Raji (cell line): Measurements from ENCODE around the gene NDRG3.
A peak's percentile ranks its signal among the peaks of the same experiment; 100 is the strongest.

ENCODE experiments used
- POLR2A ChIP-seq: IDR thresholded peaks from 2 replicates; pipeline ENCODE4 v1.6.1; 2011; ENCODE audit warnings: low read depth, low read length, control low read depth; ENCODE audit not compliant: insufficient read depth

The NDRG3 gene

DNA sequence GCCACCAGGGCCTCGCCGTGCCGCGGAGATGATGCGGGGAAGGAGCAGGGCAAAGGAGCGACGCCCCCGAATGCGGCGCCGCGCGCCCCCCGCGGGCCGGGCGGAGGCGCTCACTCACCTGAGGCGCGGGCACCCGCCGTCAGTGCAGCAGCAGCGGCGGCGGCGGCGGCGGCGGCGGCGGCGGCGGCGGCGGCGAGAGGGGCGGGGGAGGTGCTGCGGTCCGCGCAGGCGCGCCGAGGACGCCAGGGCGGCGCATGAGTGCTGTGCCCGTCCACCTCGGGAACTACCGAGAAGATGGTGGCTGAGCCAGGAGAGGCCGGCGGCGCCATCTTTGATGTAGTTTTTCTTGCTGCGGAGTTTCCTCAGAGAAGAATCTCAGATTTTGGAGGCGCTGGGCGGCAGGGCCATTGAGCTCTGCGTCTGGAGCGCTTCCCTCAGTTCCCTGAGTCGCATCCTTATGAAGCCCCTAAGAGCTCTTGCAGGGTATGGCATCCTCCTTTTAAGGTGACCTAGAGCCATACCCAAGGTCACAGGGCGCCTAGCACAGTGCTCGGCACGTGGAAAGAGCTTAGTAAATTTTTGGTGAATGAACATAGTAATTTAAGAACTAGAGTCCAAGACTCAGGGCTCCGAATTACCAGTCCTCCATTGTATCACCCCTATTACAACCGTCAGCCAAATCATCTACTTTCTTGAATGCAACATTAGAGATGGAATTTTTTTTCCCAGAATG lies at the start of gene NDRG3:
Gene NDRG3, minus strand, starts transcription at position 164 of the 733 bp plus-strand sequence. CDS start 24,355 bp downstream, outside the sequence.
- peak; percentile 79 for TF ChIP-seq POLR2A

DNA sequence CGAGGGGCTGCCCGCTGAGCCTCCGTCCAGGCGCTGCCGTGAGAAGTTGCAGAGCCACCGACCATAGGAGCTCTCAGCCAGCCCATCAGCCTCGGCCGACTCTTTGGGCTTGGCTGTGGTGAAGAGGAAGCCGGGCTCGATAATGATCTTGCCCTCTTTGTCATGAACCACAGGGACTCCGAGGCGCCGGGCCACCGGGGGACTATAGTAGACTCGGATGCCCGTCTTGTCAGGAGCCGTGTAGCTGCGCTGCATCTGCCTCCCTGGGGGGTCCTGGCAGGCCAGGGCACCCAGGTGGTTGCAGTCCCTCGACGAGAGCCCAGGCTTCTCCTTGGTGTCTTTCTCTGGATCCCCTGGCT lies 48.2 kb upstream of the NDRG3 start:
- no peak for TF ChIP-seq POLR2A

DNA sequence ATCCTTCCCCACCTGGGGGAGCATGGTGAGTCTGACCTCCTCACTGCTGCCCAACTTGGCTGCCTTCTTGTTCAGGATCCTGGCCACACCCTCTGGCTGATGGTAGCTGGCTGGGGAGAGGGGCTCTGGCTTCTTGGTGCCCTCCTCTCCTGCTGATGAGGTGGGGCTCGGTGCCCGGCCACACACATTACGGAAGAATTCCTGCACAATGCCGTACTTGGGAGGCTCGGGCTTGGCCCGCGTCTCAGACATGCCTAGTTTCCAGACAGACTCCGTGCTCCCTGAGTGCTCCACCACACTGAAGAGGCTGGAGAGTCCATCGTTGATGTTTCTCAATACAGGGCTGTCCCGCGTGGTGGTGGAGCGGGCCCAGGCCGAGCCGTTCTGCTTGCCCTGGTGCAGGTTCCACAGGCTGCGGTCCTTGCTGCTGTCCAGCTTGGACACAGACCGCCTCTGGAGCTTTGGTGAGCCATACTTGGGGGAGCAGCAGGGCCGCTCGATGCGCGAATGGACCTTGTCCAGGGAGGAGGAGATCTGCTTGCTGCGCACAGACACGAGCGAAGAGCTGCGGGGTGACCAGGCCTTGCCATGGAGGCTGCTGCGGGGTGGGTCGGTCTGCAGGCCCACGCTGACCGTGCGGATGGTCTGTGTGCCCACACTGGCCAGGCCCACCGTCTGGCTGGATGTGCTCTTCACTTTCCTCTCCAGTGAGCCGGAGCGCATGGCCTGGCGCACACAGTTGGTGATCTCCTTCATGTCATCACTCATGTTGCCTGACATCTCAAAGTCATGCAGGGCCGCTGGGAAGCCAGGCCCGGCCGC lies 47.6 kb upstream of the NDRG3 start:
- TF ChIP-seq POLR2A, result no peak

DNA sequence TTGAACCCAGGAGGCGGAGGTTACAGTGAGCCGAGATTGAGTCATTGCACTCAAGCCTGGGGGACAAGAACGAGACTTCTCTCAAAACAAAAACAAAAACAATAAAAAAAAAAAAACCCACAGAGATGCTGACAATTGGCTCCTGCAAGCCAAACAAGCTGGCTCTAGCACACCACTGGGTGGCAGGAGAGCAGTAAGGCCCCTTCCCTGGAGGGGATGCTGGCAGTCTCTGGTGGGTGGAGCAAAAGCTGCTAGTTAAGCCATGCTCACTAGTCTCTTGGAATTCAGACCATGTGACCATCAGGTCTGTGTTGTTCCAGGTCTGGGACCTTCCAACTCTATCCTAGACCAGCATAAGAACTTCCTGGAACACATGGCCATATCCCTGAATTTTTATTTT lies 46.5 kb upstream of the NDRG3 start:
- TF ChIP-seq POLR2A, result no peak

DNA sequence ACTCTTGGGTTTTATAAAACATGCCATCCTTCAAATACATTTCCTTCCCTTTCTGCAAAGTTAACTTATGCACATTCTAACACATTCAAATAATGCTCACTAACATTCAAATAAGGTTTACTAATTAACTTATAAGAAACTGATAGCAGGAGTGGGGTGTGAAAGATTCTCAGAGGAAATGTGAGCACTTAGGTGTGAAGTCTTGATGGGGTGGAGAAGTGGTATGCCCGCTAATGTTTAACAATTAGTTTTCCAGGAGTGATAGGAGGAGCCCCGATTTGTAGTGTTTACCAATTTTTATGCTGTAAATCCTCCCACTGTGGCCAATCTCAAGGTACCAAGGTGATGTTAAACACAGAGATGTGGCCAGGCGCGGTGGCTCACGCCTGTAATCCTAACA lies 46.0 kb upstream of the NDRG3 start:
- TF ChIP-seq POLR2A, result no peak

DNA sequence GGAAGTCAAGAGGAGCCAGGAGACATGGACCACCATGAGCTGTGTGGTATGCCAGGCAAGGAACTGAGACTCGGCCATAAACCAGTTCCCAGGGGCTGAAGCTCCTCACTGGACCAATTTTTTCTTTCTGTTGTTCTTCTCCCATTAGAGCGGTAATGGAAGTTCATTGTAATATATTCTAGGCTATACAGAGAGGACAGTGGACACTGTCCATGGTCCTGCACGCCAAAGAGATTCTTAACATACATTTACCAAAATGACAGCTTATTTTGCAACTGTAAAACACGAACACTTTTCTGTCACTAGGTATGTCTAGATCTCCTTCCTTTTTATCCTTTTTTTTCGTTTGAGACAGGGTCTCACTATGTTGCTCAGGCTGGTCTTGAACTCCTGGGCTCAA lies 40.8 kb upstream of the NDRG3 start:
- no peak for TF ChIP-seq POLR2A

DNA sequence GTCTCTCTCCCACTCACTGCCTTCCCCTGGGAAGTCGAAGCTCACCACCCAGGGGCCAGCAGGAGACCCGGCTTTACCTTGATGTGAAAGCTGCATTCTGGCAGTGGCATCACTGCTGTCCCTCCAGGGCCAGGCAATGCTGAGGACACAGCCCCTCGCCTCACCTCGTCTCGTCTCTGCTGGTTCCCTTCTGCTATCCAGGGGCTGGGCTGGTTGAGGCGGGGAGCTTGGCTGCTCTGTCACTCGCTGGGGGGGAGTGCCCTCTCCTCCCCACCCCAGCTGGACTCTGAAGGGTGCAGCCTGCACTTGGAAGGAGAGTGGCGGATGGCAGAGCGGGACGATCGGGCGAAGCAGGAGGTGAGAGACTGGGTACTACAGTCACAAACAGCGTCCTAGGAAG lies 40.4 kb upstream of the NDRG3 start:
- no peak for TF ChIP-seq POLR2A

DNA sequence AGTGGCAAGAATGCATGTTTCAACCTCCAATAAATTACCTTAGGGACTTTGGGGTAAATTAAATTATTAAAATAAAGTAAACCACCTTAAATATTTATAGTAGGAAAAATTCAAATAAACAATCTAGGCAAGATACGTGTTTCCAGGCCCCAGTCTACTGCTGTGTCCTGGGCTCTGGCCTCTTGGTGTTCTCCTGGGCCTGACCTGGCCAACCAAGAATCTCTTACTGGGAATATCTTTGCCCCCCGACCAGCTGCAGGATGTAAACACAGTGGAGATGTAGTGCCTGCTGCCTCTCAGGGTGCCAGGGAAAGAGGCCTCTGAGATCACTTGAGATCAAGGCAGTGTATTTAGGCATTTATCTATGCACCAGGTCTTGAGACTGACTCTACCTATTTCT lies 39.4 kb upstream of the NDRG3 start:
- TF ChIP-seq POLR2A, result no peak

DNA sequence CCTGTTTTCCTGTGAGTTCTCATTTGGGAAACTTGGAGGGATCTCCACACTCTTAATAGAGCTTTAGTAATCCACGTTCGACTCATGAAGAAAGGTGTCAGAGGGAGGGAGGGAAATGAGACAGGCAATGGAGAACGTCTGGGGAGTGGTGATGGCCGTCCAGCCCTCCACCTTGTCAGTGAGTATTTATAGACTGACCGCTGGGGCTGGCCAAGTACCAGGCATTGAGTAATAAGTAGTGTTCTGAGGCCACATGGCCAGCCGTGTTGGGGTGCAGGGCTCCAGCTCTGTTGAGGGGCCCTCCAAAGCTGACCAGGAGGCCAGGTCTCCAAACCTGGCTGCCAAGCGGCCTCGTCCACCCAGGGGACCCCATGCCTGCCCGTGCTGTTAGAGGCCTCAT lies 39.0 kb upstream of the NDRG3 start:
- TF ChIP-seq POLR2A, result no peak

DNA sequence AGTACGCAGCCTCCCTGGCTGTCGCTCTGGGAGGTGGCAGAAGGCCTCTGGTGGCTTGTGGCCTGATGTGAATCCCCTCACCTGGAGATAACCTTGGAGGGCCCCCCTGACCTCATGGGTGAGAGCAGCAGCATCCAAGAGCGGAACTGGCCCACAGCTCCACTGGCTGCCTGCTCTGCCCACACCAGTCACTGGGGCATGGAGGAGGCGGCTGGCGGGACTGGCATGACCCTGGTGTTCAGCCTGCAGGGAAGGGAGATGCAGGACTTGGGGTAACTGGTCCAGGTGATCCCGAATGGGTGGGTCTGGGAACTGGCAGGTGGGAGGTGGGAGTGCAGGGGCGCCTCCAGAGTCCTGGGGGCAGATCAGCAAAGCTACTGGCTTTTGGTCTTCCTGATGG lies 38.2 kb upstream of the NDRG3 start:
- no peak for TF ChIP-seq POLR2A

DNA sequence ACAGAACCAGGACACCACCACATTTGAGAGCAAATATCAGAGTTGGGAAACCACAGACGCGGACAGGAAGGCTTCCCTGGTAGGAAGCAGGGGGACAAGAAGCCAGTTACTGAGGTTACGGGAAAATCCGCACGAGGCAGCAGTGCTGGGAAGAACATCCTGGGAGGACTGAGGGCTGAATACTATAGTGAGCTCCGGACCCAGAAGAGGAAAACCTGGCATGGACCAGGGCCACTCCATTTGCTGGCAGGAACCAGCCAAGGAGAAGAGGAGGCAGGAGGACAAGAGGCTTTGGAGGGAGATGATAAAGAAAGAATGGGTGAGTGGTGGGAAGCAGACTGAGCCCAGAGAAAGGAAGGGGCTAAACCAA lies 33.8 kb upstream of the NDRG3 start:
- no peak for TF ChIP-seq POLR2A

DNA sequence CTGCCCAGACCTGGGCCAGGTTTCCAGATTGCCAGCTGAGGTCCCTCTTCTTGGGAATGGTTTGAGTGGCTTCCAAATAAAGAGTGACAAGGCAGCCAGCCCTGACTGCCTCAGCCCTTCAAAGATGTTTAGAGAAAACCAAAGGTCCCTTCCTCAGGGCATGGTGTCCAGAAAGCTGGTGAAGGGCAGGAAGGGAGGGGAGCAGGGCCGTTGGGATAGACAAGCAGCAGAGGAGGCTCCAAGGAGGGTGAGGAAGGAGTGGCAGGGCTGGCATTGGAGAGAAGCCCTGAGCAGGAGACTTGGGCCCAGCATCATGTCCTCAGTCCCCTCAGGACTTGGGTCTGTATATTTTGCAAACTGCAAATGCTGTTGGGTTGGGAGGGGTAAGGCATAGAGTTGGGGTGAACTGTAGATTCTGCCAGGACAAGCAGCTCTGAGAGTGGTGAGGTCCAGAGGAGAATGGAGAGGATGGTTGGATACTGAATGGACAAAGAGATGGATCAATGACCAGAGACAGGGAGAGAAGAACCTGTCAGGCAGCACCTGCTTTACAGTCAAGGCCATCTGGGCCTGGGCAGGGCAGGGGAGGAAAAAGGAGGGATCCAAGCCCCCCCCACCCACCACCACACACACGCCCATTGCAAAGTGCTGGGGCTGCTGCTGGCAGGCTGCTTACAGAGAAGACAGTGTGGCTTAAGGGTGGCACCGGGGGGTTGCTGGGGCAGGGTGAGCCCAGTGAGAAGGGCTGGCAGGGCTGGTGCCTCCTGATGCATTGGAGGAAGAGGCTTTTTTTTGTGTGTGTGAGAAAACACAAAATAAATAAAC lies 33.2 kb upstream of the NDRG3 start:
- no peak for TF ChIP-seq POLR2A

DNA sequence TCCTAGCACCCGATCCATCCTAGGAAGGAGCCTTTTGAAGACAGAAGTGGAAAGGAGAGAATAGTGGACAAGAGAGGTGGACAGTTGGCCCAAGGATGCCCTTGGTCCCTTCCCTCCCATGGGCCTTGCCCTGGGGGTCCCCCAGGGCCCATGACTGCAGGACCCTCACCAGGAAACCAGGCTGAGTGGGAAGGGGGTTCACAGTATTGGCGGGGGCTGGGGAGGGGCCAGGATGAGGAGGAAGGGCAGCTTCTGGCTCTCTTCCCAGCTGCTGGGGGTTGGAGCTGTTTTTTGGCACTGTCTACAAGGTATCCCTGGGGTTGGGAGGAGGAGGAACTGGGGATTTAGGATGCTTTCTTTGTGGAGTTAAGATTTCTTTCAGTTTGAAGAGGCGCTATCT lies 31.7 kb upstream of the NDRG3 start:
- no peak for TF ChIP-seq POLR2A

DNA sequence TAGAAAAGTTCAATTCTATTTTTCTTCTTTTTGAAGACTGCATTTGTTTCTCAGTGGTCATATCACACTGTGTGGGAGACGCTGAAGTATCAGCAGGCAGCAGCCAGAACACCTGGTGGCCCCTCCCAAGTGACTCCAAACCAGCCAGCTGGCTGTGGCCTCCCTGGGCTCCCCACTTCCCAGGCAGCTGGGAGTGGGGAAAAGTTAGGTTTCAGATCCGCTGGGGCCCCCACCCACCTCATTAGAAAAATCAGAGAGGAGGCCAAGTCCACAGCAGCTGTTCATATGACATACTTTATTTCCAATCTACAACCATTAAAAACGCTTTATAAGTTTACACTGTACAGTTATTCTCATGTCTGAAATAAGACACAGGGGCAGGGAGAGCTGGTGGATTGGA lies 31.3 kb upstream of the NDRG3 start:
- no peak for TF ChIP-seq POLR2A

DNA sequence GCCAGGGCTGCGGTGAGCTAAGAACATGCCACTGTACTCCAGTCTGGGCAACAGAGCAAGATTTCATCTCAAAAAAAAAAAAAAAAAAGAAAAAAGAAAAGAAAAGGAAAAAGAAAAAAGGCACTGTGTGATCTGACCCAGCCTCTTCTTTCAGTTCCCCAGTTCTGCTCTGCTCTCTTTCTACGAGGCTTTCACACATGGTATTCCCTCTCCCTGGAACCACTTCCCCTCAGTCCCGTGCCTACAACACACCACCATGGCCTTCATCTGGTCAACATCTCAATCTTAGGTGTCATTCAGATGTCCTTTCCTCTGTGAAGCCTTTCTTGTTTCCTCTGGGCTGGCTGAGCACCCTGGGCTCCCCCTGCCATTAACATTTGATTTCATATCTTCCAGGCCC lies 29.9 kb upstream of the NDRG3 start:
- no peak for TF ChIP-seq POLR2A

DNA sequence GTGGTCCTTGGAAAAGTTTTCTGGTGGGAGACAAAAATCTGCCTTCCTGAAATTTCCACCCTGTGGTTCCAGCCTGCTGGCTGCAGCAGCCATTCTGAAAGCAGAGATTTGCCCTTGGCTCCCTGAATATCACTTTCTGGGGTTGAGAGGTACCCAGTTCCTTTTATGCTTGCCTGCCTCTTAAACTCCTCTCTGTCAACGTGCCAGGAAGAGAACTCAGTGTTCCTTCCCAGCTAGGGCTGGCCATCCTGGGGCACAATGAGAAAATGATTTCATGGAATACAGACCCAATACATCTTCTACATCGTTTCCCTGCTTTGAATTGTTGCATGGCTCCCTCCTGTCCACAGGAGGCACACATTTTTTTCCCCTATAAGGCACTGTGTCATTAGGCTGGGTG lies 29.3 kb upstream of the NDRG3 start:
- TF ChIP-seq POLR2A, result no peak
